Stimulated activated CD8-positive, alpha-beta memory T cell treated with anti-CD3 and anti-CD28 coated beads, Interleukin-2, amount 100 ng/mL, for 48 hours (primary cell): ENCODE results near the gene ABO.
"Not testable (repeated sequence)": the region's sequence is repeated elsewhere in the genome, so short reads cannot be mapped to it uniquely, and the experiment has no call there.

Experiments used
- DNase-seq, 2 donors: peaks; one replicate each; pipeline ENCODE4 v3.0.0-alpha.2; 2020; ENCODE audit warnings: low read depth in 2 of 2

Gene ABO

GRCh38 chr9:133246562-133246961 is 28.4 kb downstream of the ABO start:
- DNase-seq: no peak

DNA sequence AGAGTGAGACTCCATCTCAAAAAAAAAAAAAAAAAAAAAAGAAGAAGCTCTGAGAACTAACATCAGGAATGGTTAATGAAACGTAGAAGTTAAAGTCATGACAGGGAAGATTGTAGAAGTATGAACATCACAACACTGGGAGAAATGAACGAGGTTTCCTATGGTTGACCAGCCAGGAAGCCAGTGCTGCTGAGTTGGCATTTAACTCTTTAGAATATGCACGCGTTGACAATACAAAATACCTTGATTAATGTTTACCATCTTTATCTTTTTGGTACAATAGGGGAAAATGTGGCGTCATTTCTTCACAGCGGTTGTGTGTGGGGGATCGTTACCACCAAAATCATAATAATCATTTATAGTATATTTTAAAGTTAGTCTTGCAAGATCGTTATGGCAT is 32.0 kb downstream of the ABO start:
- no peak for DNase-seq

DNA sequence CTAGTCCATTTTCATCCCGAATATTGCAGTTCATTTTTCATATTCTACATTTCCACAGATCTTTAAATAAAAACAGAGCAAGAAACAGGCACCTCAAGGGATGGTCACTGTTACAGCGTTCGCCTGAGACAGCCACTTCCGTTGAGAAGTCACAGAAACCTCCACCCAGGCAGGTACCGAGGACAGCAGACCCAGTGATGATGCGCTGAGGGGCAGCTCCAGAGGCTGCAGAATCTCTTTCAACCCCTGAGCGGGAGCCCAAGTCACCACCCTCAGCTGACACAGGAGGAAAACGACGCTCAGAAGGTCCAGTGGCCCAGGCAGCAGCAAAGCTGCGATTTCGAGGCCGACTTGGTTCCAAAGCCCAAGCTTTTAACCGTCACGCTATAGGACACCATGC is 32.8 kb downstream of the ABO start:
- DNase-seq: no peak

- no peak for DNase-seq
Measured at GRCh38 chr9:133239533-133240090, 35.4 kb downstream of the ABO start.

- DNase-seq: peak; percentile 63 to 66
Measured at GRCh38 chr9:133238851-133239532, 36.0 kb downstream of the ABO start.

DNA sequence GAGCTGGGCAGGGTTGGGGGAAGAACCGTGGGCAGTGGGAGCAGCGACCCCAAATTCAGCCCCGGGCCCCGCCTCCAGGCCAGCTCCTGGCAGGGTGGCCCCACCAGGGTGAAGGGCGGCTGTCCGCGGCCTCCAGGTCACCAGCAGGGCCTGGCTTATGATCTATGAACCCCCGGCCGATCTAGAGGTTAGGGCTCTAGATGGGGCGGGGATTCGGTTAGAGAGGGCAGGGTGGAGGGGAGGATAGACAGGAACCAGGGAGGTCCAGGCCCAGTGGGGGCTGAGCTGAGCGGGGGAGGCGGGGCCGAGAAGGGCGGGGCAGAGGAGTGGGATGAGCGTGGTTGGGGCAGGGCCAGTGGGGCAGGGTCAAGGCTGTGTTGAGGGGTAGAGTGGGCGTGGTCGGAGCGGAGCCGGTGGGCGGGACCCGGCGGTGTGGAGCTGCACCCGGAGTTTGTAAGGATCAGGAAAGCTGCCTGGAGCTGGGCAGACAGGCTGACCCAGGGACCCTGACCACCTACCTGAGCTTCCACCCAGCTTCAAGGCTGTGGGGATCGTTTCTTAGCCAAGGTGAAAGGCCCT is 36.6 kb downstream of the ABO start:
- peak; percentile 27 to 52 for DNase-seq

DNA sequence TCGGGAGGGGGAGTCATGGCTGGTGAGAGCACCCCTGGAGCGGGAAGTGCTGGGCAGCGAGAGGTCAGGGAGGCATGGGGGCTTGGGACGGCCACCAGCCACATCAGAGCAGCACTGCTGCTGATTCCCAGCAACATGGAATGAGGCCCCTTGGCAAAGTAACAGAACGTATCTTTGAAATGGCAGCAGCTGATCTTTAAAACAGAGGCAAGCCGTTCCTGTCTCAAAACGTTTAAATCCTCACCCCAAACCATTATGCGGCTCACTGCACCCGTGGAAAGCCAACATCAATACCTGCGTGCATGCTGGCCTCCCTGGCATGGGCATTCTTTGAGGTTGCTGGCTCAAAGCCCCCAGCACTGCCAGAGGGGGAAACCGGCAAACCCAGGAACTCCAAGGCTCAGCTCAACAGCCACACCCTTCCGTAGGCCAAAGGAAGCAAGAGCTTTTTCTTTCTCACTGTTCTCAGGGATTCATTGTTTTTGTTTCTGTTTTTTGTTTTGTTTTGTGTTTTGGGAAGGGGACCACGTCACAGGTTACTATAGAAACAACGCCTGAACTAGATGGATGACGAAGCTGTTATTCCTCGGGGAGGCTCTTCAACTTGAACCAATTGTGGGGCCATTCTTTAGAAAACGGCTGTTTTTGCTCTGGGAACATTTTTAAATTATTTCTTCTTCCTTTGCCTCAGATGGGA is 37.8 kb downstream of the ABO start:
- no peak for DNase-seq

- DNase-seq: not testable (repeated sequence)
Measured at GRCh38 chr9:133236291-133237034, 38.5 kb downstream of the ABO start.

DNA sequence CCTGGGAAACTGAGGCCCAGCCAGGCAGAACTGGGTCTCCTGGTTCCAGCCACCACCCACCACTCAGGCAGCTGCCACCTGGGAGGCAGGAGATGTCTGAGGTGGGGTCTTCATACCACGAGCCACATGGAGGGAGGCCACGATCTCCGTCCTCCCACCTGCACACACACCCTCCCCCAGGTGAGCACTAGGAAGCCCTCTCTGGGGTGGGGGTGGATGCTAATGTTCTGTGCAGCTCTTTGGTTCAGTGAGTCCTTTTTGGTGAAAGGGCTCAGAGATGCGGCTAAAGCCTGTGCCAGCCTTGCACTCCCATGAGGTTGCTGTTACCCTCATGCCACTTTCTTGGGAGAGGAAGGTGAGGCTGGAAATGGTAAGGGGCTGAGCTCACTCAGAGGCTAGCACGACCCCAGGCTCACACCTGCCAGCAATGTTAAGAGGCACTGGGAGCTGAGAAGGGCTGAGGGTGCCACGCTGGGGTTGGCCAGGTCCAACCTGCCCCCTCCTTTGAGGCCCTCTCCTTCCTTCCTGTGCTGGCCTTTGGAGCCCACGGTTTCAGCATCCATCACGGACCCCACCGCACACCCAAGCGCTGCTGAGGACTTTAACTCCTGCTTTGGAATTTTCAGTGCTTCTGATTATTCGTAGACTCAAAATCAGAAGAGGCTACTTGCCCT is 39.3 kb downstream of the ABO start:
- DNase-seq: no peak

DNA sequence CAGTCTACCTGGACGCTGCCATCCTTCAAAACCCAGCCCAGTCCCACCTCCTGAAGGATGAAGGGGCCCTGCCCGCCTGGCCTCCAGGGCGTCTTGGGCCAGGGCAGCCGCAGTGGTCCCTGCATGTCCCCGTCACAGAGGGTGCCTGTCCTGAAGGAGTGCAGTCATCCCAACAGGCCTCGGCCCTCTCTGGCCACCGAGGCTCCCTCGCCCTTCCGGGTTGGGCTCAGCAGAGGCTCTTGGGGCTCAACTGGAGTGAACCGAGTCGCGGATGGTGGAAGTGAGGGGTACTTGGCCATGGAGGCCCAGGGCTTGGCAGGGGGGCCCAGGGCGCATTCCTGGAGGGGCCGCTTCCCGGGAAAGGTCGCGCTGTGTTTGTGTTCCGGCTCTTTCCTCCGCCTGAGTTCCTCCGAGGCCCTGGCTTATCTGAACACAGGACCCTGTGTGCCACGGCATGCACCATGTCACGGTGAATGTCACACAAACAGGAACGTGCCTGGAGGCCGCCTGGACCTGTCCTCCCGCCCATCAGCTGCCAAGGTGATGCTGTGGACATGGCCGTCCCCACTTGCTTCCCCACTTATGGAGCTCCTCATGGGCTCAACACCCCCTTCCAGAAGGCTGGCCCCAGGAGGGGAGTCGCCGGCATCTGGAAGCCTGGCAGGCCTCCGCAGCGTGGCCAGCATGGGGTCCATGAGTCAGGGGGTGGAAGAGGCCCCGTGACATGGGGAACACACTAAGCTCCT is 40.3 kb downstream of the ABO start:
- no peak for DNase-seq

DNA sequence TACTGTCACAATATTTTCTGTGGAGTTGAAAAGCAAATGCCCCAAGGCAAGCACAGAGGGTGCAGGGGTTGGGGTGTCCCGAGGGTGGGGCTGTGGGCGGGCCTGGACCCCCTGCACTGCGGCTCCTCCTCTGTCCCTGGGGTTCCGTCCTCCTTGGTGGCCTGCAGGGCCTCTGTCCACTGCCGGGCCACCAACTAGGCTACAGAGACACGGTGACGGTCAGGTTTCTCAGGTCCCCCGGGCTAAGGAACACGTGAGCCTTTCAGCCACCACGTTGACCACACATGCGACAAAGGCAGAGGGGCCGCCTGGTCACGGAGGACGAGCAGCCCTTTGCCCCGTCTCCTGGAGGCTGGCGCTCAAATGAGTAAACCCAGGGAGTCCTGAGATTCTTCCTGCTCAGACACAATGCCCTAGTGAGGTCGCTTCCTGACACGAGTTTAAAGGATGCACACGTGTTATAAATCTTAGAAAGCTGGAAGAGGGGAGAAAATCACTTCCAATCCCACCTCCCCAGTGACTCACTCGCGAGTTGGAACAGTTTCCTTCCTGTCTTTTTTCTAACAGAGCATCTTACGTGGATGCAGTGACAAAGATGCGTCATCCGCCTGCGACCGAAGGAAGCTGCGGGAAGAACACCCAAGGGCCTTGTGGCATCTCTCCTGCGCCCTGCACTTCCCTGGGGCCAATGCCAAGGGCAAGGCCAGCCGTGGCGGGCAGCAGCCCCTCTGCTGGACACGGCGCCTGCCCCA is 41.1 kb downstream of the ABO start:
- no peak for DNase-seq

DNA sequence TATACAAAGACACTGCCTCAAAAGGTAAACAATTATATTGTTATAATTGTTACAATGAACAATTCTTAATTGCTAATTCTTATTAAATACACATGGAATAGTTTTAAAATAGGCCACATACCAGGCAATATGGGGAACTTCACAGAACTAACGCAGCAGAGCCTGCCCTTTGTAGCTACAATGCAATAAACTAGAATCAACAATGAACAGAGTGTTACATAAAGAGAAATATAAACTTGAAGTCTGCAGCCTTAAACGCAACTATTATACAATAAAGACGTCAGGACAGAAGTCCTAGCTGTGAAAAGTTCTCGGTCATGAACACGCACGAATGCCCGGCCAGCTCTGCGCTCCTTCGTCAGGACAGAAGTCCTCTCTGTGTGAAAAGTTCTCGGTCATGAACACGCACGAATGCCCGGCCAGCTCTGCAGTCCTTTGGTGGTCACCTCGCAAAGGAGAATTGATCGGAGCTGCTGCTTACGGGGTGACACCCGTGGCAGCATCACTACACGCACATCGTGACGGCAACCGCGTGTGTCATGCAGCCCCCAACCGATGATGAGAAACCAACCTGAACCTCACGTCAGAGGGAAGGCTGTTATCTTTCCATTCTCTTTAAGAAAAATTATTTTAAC is 43.0 kb downstream of the ABO start:
- not testable (repeated sequence) for DNase-seq

GRCh38 chr9:133230514-133230913 is 44.5 kb downstream of the ABO start:
- not testable (repeated sequence) for DNase-seq

- DNase-seq: no peak
Measured at GRCh38 chr9:133230093-133230492, 44.9 kb downstream of the ABO start.

GRCh38 chr9:133228474-133229193 is 46.4 kb downstream of the ABO start:
- not testable (repeated sequence) for DNase-seq

- DNase-seq: not testable (repeated sequence)
Measured at GRCh38 chr9:133227996-133228395, 47.0 kb downstream of the ABO start.

DNA sequence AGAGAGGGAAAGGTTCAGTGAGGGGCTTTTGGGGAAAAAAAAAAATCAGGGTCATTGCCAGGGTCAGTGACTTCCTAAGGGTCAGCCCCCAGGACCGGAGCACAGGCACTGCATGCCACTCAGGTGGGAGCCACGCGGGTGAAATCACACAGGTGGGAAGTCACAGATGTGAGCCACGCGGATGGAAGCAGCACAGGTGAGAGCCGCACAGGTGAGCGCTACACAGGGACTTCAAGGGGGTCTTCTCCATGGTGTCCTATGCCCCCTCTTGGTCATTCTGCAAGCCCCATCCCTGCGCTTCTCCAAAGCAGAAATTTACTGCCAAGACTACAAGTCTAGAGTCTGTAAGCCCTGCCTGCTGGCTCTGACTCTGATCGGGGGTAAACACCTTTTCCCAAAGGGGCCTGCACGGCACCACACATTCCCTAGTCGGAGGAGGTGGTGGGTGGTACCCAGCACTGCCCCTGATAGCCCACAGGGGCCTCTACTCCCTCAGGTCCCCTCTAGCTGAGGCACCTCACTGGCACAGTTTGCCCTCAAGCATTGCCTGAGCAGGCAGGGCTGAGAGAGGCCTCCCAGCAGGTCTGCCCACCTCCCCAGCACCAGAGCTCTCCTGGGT is 47.6 kb downstream of the ABO start:
- no peak for DNase-seq
